Measurements from ENCODE around the gene PAPPA. TPM values are rescaled to one million over a fixed set of nuclear protein-coding genes. Genes with fewer than 3 reads are reported as not detected.

Gene PAPPA
- total and polyA plus RNA-seq, 8 donors, result 0.45 to 11.7 (median 1.9) TPM

GRCh38 chr9:116271340-116271739 is 117.7 kb downstream of the PAPPA start:
- Histone ChIP-seq H3K4me3 (no peak overlapping the region), H3K27me3 (no peaks in the 10 kb centered on the region), H3K36me3 (no peaks in the 10 kb centered on the region), H3K4me1 (no peaks in the 10 kb centered on the region), H3K27ac (no peak overlapping the region), H3K9me3 (no peaks in the 10 kb centered on the region)
- intact Hi-C loops (cut with DNase I; ENCODE audit: low total_unique reads), result no loop called here
- DNase-seq, result no peak
- TF ChIP-seq EP300 (IDR thresholded peaks at IDR 0.05) (no peak), POLR2A (IDR thresholded peaks at IDR 0.05) (no peak)
- 73 to 78% (median 75%) methylated on average over 7 of the region's 7 CpGs for WGBS, 5 donors

DNA sequence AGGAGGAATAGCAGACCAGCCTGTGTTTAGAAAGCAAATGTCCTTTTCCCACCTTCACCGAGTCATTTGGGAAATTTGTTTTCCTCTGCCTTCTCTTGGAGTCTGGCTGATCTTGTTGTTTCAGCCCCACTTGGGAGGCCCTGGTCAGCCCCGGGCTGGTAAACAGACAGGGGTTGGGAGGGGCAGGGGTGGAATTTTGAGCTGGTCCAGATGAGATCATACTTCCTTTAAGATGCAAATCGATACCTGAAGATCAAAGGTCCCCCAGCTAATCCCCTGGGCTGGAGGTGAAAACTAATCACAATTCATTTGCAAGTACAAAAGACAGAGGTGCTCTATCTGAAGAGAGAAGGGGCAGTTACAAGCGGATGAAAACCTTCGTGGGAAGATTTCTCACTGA is 118.4 kb downstream of the PAPPA start:
- no peak for TF ChIP-seq POLR2A (IDR thresholded peaks at IDR 0.05)
- no peak for TF ChIP-seq EP300 (IDR thresholded peaks at IDR 0.05)
- no peak for TF ChIP-seq POLR2AphosphoS5 (IDR thresholded peaks at IDR 0.05)
- TF ChIP-seq, protein P1, sequence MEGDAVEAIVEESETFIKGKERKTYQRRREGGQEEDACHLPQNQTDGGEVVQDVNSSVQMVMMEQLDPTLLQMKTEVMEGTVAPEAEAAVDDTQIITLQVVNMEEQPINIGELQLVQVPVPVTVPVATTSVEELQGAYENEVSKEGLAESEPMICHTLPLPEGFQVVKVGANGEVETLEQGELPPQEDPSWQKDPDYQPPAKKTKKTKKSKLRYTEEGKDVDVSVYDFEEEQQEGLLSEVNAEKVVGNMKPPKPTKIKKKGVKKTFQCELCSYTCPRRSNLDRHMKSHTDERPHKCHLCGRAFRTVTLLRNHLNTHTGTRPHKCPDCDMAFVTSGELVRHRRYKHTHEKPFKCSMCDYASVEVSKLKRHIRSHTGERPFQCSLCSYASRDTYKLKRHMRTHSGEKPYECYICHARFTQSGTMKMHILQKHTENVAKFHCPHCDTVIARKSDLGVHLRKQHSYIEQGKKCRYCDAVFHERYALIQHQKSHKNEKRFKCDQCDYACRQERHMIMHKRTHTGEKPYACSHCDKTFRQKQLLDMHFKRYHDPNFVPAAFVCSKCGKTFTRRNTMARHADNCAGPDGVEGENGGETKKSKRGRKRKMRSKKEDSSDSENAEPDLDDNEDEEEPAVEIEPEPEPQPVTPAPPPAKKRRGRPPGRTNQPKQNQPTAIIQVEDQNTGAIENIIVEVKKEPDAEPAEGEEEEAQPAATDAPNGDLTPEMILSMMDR (IDR thresholded peaks at IDR 0.05), result no peak
- 14 to 27% (median 20%) methylated on average over 5 of the region's 5 CpGs for WGBS, 5 donors
- Histone ChIP-seq H3K4me3 (no peak overlapping the region), H3K9me3 (no peaks in the 10 kb centered on the region), H3K36me3 (no peaks in the 10 kb centered on the region), H3K27ac (no peak overlapping the region), H3K4me1 (no peaks in the 10 kb centered on the region), H3K27me3 (no peaks in the 10 kb centered on the region)
- no peak for DNase-seq
- intact Hi-C loops (cut with DNase I; ENCODE audit: low total_unique reads), result no loop called here

- Histone ChIP-seq H3K27ac (no peak overlapping the region), H3K9me3 (no peaks in the 10 kb centered on the region), H3K36me3 (no peaks in the 10 kb centered on the region), H3K27me3 (no peaks in the 10 kb centered on the region), H3K4me1 (no peaks in the 10 kb centered on the region), H3K4me3 (no peak overlapping the region)
- 56 to 75% (median 66%) methylated on average over 2 of the region's 2 CpGs for WGBS, 5 donors
- no peak for DNase-seq
- TF ChIP-seq, protein P1 (IDR thresholded peaks at IDR 0.05), result no peak
- TF ChIP-seq EP300 (IDR thresholded peaks at IDR 0.05), result no peak
- no peak for TF ChIP-seq POLR2A (IDR thresholded peaks at IDR 0.05)
- no peak for TF ChIP-seq POLR2AphosphoS5 (IDR thresholded peaks at IDR 0.05)
- intact Hi-C loops (cut with DNase I; ENCODE audit: low total_unique reads), result no loop called here
These were observed 120.7 kb downstream of the PAPPA start for GRCh38 chr9:116274293-116274692.

DNA sequence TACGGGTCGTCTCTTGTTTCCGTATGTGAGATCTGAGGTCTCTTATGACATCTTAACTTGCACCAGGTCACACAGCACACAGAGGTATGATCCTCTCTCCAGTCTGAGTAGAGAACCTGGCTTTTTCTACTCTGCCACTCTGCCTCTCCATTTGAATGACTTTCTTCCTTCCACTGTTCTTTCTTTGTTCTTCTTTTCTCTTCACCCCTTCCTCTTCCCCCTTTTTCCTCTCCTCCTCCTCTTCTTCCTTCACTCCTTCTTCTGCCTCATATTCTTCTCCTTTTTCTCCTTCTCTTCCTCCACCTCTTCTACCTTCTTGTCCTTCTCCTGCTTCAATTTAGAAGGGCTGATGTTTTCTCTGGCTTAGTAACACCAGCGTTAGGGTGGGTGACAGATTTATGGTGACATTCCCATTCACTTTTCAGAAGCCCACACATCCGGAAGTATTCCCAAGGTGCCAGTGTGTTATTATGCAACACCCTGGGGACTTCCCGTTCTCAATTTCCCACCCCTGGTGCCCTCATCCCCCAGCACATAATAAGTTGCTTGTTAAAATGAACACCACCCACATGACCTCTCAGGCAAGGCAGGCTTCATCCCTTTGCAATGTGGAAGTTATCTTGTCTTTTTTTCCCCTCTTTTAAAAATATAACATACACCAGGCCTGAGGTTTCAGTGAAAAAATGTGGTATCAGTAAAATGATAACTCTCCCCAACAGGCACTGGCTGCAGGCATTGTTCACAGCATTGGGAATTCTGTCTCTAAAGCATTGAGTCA is 122.0 kb downstream of the PAPPA start:
- H3K27ac ChIP-seq, result no peak overlapping the region
- H3K4me3 ChIP-seq, result no peak overlapping the region
- TF ChIP-seq EP300 (IDR thresholded peaks at IDR 0.05), result no peak
- no peak for TF ChIP-seq POLR2A (IDR thresholded peaks at IDR 0.05)
- TF ChIP-seq, protein P1 (IDR thresholded peaks at IDR 0.05), result no peak
- no peak for TF ChIP-seq POLR2AphosphoS5 (IDR thresholded peaks at IDR 0.05)
- H3K4me1 ChIP-seq, result no peaks in the 10 kb centered on the region
- H3K36me3 ChIP-seq, result no peaks in the 10 kb centered on the region
- peak in 1 of 2 donors; percentile 8 for DNase-seq
- intact Hi-C loops (cut with DNase I; ENCODE audit: low total_unique reads), result no loop called here
- H3K9me3 ChIP-seq, result no peaks in the 10 kb centered on the region
- 51 to 60% (median 59%) methylated on average over 6 of the region's 6 CpGs for WGBS, 5 donors
- no peaks in the 10 kb centered on the region for H3K27me3 ChIP-seq

DNA sequence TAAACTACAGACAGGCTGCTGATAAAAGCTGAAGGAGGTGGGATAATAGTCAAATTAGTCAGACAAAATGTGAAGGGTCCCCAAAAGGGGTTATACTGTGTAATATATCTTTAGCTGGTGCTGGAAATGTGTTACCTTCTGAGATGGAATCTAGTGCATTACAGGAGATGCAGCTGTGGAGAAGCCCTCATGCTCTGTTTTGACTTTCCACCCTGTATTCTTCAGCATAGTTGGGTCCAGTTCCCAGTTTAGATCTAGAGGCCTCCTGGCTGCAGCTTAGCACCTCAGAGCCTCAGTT is 122.6 kb downstream of the PAPPA start:
- Histone ChIP-seq H3K27me3 (no peaks in the 10 kb centered on the region), H3K4me1 (no peaks in the 10 kb centered on the region), H3K36me3 (no peaks in the 10 kb centered on the region), H3K4me3 (no peak overlapping the region), H3K9me3 (no peaks in the 10 kb centered on the region), H3K27ac (no peak overlapping the region)
- intact Hi-C loops (cut with DNase I; ENCODE audit: low total_unique reads), result no loop called here
- TF ChIP-seq POLR2AphosphoS5 (IDR thresholded peaks at IDR 0.05) (no peak), POLR2A (IDR thresholded peaks at IDR 0.05) (no peak), EP300 (IDR thresholded peaks at IDR 0.05) (no peak)
- TF ChIP-seq, protein P1 (IDR thresholded peaks at IDR 0.05), result no peak
- DNase-seq, result no peak
